ENCODE data around the gene TRIM24. TPM values are rescaled to one million over a fixed set of nuclear protein-coding genes. Genes with fewer than 3 reads are reported as not detected.

Gene TRIM24
- total RNA-seq, 1 experiment from 2014 or later, result 25.9 TPM

DNA sequence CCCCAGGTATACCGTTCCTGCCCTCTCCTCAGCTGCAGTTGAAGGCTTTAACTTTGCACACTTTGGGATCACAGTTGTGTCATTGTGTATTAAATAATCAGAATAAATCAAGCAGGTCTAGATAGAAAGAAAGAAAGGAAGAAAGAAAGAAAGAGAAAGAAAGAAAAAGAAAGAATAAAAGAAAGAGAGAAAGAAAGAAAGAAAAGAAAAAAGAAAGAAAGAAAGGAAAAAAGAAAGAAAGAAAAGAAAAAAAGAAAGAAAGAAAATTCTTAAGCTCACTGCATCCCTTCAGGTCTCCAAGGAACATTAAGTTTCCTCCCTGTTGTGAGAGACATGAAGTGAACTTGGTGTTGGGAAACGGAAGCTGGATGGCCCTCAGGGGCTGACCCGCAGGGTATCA is 17.2 kb upstream of the TRIM24 start:
- DNase-seq (ENCODE audit: low spot score), result no peak
- H3K4me1 ChIP-seq (ENCODE audit: insufficient read depth, low read length, poor library complexity, severe bottlenecking), result no peaks in the 10 kb centered on the region
- POLR2A ChIA-PET (ENCODE audit: low non-redundant PET), result no interaction called here

DNA sequence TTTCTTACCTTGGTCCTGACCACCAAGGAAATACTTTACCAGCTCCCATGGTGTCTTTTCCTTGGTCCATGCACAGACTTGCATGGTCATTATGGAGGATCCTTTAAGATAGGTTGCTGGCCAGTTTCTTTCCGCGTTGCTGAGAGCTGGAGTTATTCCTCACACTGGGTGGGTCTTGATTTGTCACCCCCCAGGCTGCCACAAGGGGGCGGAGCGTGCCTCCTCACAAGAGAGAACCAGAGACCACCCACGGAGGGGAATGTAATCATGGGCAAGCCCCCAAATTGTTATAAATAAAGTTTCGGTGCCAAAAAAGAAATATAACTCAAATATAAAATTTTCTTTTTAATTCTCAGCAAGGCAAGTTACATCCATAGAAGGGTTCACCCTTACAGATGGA is 10.5 kb upstream of the TRIM24 start:
- ChIA-PET POLR2A (ENCODE audit: low non-redundant PET) (no interaction called here), CTCF (no interaction called here)
- intact Hi-C loops (cut with micrococcal nuclease; ENCODE audit: unreplicated experiment), result no loop called here
- no TSS peak for BruUV-seq (replicated peaks)
- no peaks in the 10 kb centered on the region for H3K4me1 ChIP-seq (ENCODE audit: insufficient read depth, low read length, poor library complexity, severe bottlenecking)
- H3K27me3 ChIP-seq (replicated peaks; ENCODE audit: insufficient read depth, low read depth, low read length, poor library complexity), result no peaks in the 10 kb centered on the region
- TF ChIP-seq EZH2 (IDR thresholded peaks at IDR 0.05; ENCODE audit: borderline replicate concordance, low read depth, low read length, poor library complexity, severe bottlenecking), result no peak
- TF ChIP-seq, protein P1, sequence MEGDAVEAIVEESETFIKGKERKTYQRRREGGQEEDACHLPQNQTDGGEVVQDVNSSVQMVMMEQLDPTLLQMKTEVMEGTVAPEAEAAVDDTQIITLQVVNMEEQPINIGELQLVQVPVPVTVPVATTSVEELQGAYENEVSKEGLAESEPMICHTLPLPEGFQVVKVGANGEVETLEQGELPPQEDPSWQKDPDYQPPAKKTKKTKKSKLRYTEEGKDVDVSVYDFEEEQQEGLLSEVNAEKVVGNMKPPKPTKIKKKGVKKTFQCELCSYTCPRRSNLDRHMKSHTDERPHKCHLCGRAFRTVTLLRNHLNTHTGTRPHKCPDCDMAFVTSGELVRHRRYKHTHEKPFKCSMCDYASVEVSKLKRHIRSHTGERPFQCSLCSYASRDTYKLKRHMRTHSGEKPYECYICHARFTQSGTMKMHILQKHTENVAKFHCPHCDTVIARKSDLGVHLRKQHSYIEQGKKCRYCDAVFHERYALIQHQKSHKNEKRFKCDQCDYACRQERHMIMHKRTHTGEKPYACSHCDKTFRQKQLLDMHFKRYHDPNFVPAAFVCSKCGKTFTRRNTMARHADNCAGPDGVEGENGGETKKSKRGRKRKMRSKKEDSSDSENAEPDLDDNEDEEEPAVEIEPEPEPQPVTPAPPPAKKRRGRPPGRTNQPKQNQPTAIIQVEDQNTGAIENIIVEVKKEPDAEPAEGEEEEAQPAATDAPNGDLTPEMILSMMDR (conservative IDR thresholded peaks at IDR 0.05; ENCODE audit: low read depth, low read length), result peak; percentile 47
- no peak overlapping the region for H3K27ac ChIP-seq (ENCODE audit: low read depth, low read length, poor library complexity, severe bottlenecking)
- no peak overlapping the region for H3K4me3 ChIP-seq (ENCODE audit: low read depth, low read length, poor library complexity, severe bottlenecking)
- H3K36me3 ChIP-seq (ENCODE audit: insufficient read depth, low read length, poor library complexity, severe bottlenecking), result no peaks in the 10 kb centered on the region
- H3K9me3 ChIP-seq (ENCODE audit: low read depth, low read length, poor library complexity, severe bottlenecking), result no peaks in the 10 kb centered on the region
- DNase-seq (ENCODE audit: low spot score), result peak; percentile 49

More for the DNA sequence above, 17.2 kb upstream of the TRIM24 start:
- TF ChIP-seq, protein P1 (conservative IDR thresholded peaks at IDR 0.05; ENCODE audit: low read depth, low read length), result no peak
- no peak for TF ChIP-seq EZH2 (IDR thresholded peaks at IDR 0.05; ENCODE audit: borderline replicate concordance, low read depth, low read length, poor library complexity, severe bottlenecking)
- Histone ChIP-seq H3K36me3 (ENCODE audit: insufficient read depth, low read length, poor library complexity, severe bottlenecking) (no peaks in the 10 kb centered on the region), H3K27me3 (replicated peaks; ENCODE audit: insufficient read depth, low read depth, low read length, poor library complexity) (no peaks in the 10 kb centered on the region), H3K27ac (ENCODE audit: low read depth, low read length, poor library complexity, severe bottlenecking) (no peak overlapping the region), H3K4me3 (ENCODE audit: low read depth, low read length, poor library complexity, severe bottlenecking) (no peak overlapping the region), H3K9me3 (ENCODE audit: low read depth, low read length, poor library complexity, severe bottlenecking) (no peaks in the 10 kb centered on the region)
- CTCF ChIA-PET, result no interaction called here
- intact Hi-C loops (cut with micrococcal nuclease; ENCODE audit: unreplicated experiment), result no loop called here
- BruUV-seq (replicated peaks), result no TSS peak

DNA sequence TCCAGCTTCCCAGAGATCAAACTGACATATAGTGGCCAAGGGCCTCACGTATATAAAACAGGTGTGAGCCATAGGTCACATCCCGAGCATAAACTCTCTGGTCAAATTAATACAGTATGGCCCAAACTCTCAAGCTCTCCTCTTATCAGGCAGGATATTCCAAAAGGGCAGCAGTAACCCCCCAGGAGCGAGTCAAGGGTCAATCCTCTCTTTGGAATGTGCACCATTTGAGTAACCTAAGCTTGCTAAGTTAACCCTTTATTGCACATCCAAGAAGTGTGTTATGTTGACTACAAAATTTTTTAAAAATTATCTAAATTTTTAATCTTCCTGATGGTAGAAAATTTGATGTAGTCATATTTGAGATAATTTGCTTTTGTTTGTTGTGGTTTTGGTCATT is 4.5 kb upstream of the TRIM24 start:
- DNase-seq (ENCODE audit: low spot score), result no peak
- H3K27me3 ChIP-seq (replicated peaks; ENCODE audit: insufficient read depth, low read depth, low read length, poor library complexity), result no peaks in the 10 kb centered on the region
- TF ChIP-seq, protein P1 (conservative IDR thresholded peaks at IDR 0.05; ENCODE audit: low read depth, low read length), result no peak
- TF ChIP-seq EZH2 (IDR thresholded peaks at IDR 0.05; ENCODE audit: borderline replicate concordance, low read depth, low read length, poor library complexity, severe bottlenecking), result no peak
- intact Hi-C loops (cut with micrococcal nuclease; ENCODE audit: unreplicated experiment), result loop anchor here (10.0 kb wide), 2 partner anchors 279 to 291 kb away; no protein-coding TSS in a partner anchor
- no peak overlapping the region for H3K4me3 ChIP-seq (ENCODE audit: low read depth, low read length, poor library complexity, severe bottlenecking)
- H3K27ac ChIP-seq (ENCODE audit: low read depth, low read length, poor library complexity, severe bottlenecking), result no peak overlapping the region
- H3K9me3 ChIP-seq (ENCODE audit: low read depth, low read length, poor library complexity, severe bottlenecking), result no peaks in the 10 kb centered on the region
- H3K36me3 ChIP-seq (ENCODE audit: insufficient read depth, low read length, poor library complexity, severe bottlenecking), result no peaks in the 10 kb centered on the region
- BruUV-seq (replicated peaks), result no TSS peak
- POLR2A ChIA-PET (ENCODE audit: low non-redundant PET), result no interaction called here
- CTCF ChIA-PET, result no interaction called here
- no peaks in the 10 kb centered on the region for H3K4me1 ChIP-seq (ENCODE audit: insufficient read depth, low read length, poor library complexity, severe bottlenecking)

All from A673 (cell line).